Activated T-helper 1 cell treated with anti-CD3 and anti-CD28 coated beads, Interleukin-2, amount 50 U/mL, for 16 hours (primary cell): Measurements from ENCODE around the gene MARVELD1.

Experiments used
- DNase-seq, 2 donors: peaks; one replicate each; pipeline ENCODE4 v3.0.0-alpha.2; 2020; ENCODE audit warnings: low read depth in 1 of 2, low spot score in 1 of 2

The MARVELD1 gene

DNA sequence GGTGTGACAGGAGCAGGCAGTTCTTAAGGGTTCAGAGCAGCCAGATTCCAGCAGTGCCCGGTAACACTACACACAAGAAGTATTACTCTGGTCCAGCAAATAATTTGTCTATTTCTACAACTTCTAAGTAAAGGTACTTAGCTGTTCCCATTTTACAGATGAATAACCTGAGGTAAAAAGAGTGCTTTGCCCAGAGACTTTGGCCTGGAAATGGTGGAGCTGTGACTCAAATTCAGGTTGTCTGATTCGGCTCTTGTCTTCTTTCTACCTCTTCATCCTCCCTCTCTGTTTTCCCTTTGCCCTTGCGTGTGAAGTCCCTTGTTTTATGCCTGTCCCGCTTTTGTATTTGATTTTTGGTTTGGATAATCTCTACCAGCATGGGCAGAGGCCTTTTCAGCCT is 41.2 kb downstream of the MARVELD1 start:
- no peak for DNase-seq

DNA sequence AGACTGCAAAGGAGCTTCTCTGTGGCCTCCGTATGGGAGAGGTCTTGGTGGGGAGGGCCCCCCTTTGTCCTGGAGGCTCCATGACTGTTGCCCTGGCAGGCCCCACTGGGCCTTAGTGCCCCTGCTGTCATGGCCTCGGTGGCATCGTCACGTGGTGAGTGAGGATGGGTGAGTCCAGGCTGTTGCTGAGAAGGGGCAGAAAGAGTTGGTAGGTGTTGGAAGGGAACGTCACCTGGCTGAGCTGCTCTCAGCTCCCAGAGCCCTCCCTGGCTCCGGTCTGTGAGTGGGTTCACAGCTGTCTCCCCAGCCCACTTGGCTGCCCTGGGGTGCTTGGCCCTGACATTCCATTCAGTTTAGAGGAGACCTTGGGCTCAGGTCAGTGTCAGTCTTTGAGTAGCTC is 42.2 kb downstream of the MARVELD1 start:
- no peak for DNase-seq

GRCh38 chr10:97757471-97757870 is 43.9 kb downstream of the MARVELD1 start:
- DNase-seq = no peak

- no peak for DNase-seq
Measured at GRCh38 chr10:97759158-97759887, 45.8 kb downstream of the MARVELD1 start.

DNA sequence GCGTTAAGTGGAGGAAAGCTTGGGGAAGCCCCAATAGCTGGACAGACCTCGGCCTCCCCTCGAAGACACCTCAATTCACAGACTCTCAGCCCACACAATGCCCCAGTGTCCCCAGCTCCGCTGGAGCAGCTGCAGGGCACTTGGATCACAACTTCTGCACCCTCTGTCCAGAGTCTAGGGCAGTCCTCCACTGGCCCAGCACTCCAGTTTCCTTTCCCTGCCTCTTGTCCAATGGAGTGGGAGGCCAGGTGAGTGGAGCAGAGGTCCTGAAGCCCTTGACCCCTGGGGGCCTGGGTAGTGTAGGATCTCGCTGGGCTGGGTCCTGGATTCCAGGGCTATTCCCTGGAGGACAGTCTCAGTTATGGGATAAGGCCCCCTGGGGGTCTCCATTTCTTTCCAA is 46.4 kb downstream of the MARVELD1 start:
- DNase-seq = no peak

GRCh38 chr10:97760461-97761257 is 47.1 kb downstream of the MARVELD1 start:
- no peak for DNase-seq

DNA sequence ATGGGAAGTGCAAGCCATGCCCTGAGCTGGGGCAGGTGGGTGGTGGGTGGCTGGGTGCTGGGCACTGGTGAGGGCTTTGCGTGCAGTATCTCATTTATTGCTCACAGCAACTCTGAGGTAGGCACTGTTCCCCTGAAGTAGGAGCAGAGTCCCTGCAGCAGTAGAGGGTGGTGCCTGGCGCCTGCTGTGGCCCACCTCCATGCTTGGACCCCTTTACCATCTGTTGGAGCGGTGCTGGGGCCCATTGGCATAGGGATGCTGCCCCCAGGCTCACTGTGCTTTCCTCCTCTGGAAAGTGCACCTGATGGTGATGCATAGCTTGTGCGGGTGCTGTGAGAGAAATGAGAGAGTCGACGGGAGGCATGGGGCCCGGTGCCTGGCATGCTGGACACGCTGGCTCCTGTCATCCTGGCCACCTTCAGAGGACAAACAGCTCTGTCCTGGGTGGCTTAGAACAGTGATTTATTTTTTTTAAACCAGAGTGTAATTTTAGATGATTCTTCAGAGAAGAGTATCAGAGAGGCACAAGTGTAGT is 47.9 kb downstream of the MARVELD1 start:
- no peak for DNase-seq

GRCh38 chr10:97762056-97762455 is 48.5 kb downstream of the MARVELD1 start:
- no peak for DNase-seq

DNA sequence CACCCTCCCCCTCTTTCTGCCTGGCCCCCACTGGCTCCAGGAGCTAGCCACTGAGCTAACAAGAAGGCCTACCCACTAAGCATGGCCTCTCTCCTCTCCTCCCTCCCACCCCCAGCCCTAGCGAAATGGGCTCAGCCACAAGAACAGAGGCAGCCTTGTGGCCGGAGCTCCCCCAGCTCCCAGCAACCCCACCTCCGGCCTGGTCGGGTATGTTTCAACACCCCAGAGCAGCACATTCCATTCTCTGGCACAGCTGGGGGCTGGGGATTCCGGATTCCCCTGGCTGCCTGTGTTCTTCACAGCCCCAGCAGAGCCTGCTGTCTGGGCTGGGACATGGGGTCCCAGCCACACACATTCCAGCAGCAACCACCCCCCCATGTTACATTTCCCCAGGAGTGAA is 49.3 kb downstream of the MARVELD1 start:
- no peak for DNase-seq

DNA sequence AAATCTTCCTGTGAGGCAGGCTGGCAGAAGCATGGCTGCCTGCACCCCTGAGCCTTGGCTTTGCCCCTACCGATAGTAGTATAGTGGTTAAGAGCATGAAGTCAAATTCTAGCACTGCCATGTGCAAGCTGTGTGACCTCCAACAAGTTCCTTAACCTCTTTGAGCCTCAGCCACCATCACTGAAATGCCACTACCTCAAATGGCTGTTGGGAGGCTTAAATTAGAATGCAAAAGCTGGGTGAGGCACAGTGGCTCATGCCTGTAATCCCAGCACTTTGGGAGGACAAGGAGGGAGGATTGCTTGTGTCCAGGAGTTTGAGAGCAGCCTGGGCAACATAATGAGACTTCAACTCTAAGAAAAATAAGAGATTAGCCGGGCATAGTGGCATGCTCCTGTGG is 49.9 kb downstream of the MARVELD1 start:
- DNase-seq = no peak

DNA sequence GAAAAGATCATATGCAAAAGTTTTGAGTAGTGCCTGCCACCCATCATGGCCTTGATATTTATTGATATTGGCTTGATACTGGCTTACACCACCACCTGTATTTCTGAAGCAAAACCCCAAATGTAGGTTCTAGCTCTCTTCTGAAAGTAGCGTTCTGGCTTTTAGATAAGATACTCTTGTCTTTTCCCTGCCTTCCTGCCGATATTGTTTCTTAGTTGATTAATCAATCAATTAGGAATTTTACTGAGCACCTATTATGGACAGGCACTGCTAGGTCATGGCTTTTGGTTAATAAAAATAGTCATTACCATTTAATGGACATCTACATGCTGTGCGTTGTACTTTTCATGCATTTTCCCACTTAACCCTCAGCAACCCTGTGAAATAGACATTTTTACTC is 50.4 kb downstream of the MARVELD1 start:
- DNase-seq = no peak

DNA sequence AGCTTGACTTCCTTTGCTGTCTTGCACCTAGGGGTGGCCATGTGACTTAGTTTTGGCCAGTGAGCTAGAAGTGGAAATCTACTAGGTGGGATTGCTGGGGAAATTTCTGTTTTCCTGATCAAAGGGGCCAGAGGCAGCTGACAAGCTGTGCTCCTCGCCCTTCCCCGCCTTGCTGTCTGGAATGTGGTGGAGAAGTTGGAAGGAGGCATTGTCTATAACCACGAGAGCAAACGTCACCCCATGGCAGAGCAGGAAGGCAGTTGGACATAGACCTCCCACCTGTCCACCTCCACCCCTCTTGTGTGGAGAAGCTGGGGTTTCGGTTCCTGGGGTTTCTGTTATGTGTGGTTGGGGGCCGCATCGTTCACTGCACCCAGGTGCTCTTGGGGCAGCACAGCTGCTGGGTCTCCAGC is 51.0 kb downstream of the MARVELD1 start:
- no peak for DNase-seq

DNA sequence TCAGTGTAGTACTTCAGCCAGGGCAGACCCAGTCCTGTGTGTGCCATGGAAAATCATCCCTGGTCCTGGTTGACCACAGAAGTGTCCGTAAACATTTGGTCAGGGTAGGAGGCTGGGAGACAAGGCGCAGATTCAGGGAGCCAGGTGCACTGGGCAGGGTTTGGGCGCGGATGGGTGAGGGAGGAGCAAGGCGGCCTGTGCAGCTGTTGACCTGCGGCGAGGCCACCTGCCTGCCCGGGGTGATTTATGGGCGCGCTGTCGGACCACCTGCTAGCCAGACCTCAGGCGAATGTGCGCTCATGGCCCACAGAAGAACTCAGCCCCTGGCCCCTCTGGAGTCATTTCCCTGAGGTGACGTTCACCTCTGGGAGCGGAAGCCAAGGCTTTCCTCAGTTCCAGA is 51.7 kb downstream of the MARVELD1 start:
- DNase-seq = no peak

DNA sequence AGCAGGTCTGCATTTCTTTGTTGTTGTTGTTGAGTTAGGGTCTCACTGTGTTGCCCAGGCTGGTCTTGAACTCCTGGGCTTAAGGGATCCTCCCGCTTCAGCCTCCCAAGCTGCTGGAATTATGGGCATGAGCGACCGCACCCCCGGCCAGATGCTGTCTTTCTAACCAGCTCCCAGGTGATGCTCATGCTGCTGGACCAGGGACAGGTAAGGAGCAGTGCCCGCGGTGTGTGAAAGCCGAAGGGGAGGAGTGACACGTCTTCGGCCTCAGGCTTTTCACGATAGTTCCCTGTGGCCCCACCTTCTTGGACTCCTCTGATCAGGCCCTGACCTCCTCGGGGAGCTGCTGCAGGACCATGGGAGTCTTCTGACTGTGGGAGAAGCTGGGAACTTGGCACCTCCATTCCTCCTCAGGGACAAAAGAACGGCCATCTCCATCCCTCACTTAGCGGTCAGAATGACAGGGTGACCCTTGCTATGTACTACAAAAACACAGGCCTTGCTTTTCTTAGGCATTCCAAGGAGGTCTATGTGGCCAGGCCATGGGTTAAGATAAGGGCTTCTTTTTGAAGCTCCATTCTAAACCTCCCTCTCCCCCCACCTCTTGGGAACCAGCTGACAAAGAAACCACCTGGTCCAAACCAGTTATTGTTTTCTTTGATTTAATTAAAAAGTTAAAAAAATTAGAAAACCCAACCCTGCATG is 52.7 kb downstream of the MARVELD1 start:
- DNase-seq = no peak

- no peak for DNase-seq
Measured at GRCh38 chr10:97766996-97767924, 53.7 kb downstream of the MARVELD1 start.
